ENCODE measurements around the gene FOXD1. TPM values are rescaled to one million over a fixed set of nuclear protein-coding genes. Genes with fewer than 3 reads are reported as not detected.

The FOXD1 gene
- total RNA-seq, 1 donor: 4.2 TPM

- no peak for DNase-seq (ENCODE audit: low read depth)
- no peak for TF ChIP-seq CTCF (IDR thresholded peaks at IDR 0.05; ENCODE audit: insufficient read depth, low read length)
Measured at GRCh38 chr5:73422164-73422563, 26.4 kb downstream of the FOXD1 start.

GRCh38 chr5:73420666-73421065 is 27.9 kb downstream of the FOXD1 start:
- no peak for DNase-seq (ENCODE audit: low read depth)
- TF ChIP-seq CTCF (IDR thresholded peaks at IDR 0.05; ENCODE audit: insufficient read depth, low read length): no peak
- no peak overlapping the region for H3K4me3 ChIP-seq (ENCODE audit: low read depth, low read length)

More at GRCh38 chr5:73422164-73422563, 26.4 kb downstream of the FOXD1 start:
- H3K4me3 ChIP-seq (ENCODE audit: low read depth, low read length): no peak overlapping the region

DNA sequence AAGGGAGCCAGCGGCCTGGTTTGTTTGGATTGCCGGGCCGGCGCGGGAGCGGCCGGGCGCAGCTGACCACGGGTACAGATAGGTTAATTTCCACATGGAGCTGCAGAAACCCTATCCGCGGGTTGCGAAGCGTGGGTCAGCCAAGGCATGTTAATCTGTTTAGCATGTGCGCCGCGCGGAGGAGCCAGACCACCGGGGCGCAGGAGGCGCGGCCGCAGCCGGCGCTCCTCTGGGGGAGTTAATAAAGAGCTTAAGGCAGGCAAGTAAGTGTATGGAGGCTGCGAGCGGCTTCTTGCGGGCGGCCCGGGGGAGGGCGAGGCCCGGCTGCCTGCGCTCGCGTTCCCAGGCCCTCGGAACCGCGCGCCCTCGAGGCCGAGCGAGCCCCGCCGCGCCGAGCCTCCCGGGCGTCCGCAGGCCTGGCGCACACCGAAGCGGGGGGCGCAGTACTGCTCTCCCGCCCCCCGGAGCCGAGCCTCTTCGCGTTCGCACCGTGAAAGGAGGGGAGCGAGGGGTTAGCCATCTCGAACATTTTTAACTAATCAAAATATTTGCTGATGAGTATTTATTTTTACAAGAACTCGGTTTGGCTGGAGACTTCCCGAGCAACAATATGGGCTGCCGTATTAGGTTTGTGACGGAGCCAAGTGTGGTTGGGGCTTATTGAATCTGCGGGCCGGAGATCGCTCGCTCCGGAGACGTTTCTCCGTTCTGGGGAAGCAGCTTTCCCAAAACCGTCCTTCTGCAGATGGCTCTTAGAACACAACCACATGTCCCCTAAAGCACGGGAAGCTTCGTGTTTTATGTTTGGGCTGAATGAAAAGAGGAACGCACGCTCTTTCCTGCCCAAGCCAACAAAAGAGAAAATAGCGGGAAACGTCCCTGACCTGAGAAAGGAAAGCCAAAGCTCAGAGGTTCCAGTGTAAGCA is 28.8 kb downstream of the FOXD1 start:
- no peak for TF ChIP-seq CTCF (IDR thresholded peaks at IDR 0.05; ENCODE audit: insufficient read depth, low read length)
- peak overlapping the region; percentile 44 for H3K4me3 ChIP-seq (ENCODE audit: low read depth, low read length)
- peak; percentile 69 for DNase-seq (ENCODE audit: low read depth)

- no peak for DNase-seq (ENCODE audit: low read depth)
- no peak overlapping the region for H3K4me3 ChIP-seq (ENCODE audit: low read depth, low read length)
- no peak for TF ChIP-seq CTCF (IDR thresholded peaks at IDR 0.05; ENCODE audit: insufficient read depth, low read length)
Measured at GRCh38 chr5:73419117-73419464, 29.5 kb downstream of the FOXD1 start.

DNA sequence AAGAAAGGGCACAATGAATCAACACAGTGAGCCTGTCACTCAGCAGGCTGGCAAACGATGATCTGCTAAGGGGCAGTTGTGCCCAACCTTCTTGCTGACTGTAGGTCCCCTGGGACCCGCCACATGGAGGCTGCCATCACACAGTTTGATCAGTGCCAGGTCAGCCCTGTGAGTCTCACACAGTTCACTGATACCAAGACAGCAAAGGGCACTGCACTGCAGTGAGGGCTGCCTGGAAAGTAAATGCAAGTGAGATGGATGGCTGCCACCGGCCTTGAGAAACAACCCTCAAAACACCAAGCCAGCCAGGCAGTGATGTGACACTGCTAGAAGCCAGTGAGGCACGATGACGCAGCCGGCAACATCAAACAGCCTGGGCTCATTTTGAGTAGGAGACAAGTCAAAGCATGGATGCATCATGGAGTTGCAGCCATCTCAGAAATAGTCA is 30.3 kb downstream of the FOXD1 start:
- no peak for TF ChIP-seq CTCF (IDR thresholded peaks at IDR 0.05; ENCODE audit: insufficient read depth, low read length)
- no peak for DNase-seq (ENCODE audit: low read depth)
- H3K4me3 ChIP-seq (ENCODE audit: low read depth, low read length): no peak overlapping the region

DNA sequence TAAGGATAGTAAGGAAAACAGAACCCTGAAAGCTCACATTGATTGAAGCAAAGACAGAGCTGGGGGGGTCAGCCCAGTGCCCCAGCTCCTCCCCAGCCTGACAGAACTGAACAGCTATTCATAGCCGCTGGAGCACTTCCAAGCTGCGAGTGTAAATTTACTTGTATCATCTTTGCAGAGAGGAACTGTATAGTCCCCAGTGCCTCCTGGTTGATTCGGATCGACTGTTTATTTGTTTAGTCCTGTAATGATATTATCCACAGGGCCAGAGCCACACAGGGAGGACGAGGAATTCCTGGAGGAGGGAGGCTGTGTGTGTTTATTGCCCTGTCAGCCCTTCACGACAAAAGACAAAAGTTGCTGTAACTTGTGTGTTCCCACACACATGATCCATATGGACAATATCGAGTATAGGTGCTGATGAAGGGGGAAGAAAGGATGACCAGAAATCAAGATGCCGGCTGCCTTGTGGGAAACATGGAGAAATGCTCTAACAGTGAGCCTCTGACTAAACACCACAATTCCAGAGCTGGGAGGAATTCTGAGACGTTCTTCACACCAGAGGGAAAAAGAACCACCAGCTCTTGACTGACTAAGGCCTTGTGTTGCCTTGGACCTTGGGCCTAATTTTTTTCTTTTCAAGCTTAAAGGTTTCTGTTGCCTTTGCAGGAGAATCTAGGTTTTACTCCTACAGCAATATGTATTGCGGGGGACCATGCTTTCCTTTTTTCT is 31.1 kb downstream of the FOXD1 start:
- H3K4me3 ChIP-seq (ENCODE audit: low read depth, low read length): no peak overlapping the region
- no peak for TF ChIP-seq CTCF (IDR thresholded peaks at IDR 0.05; ENCODE audit: insufficient read depth, low read length)
- no peak for DNase-seq (ENCODE audit: low read depth)
